Nephron progenitor cell (in vitro differentiated cells): ENCODE data around the gene PANK2.
"Not testable (repeated sequence)": the region's sequence is repeated elsewhere in the genome, so short reads cannot be mapped to it uniquely, and the experiment has no call there.

Experiments
- DNase-seq: peaks from one replicate; pipeline ENCODE4 v3.0.0; 2021
- H3K27ac Mint-ChIP-seq: 2 replicates; pipeline ENCODE4 v1.8.0; 2021; ENCODE audit warnings: mild to moderate bottlenecking, moderate library complexity, mixed read lengths
- H3K27me3 Mint-ChIP-seq: 2 replicates; pipeline ENCODE4 v1.8.0; 2021; ENCODE audit warnings: mild to moderate bottlenecking, low read depth, mixed read lengths; ENCODE audit not compliant: poor library complexity
- H3K36me3 Mint-ChIP-seq: 2 replicates; pipeline ENCODE4 v1.8.0; 2021; ENCODE audit warnings: low read depth, mixed read lengths
- H3K4me1 Mint-ChIP-seq: 2 replicates; pipeline ENCODE4 v1.8.0; 2021; ENCODE audit warnings: mixed read lengths
- H3K4me3 Mint-ChIP-seq: 2 replicates; pipeline ENCODE4 v1.8.0; 2021; ENCODE audit warnings: mild to moderate bottlenecking, moderate library complexity, mixed read lengths
- H3K9me3 Mint-ChIP-seq: 2 replicates; pipeline ENCODE4 v1.8.0; 2021; ENCODE audit warnings: mild to moderate bottlenecking, moderate library complexity, mixed read lengths
- TF ChIP-seq, protein P1 (sequence below): fragments of 200-600 bp; sonication (generic); IDR thresholded peaks from 2 replicates; pipeline ENCODE4 v1.5.0; 2021; ENCODE audit warnings: antibody characterized with exemption

PANK2 gene

DNA sequence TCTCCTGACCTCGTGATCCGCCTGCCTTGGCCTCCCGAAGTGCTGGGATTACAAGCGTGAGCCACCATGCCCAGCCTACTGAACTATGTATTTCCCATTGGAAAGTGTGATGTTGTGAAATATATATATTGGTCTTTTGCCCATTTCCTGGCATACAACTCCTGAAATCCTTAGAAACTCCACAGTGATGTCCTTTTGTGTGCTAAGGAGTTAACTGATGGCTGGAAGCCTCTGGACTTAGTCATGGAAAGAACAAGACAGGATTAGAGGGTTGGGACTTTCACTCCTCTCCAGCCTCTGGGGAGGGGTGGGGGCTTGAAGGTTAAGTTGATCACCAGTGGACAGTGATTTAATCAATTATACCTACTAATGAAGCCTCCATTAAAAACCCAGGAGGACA, 7.1 kb downstream of the PANK2 start:
- H3K9me3 Mint-ChIP-seq = no peaks in the 10 kb centered on the region
- H3K4me1 Mint-ChIP-seq = peaks cover 36% of the 10 kb centered on the region
- peaks cover 61% of the 10 kb centered on the region for H3K36me3 Mint-ChIP-seq
- H3K4me3 Mint-ChIP-seq = no peak overlapping the region
- no peak for DNase-seq
- no peaks in the 10 kb centered on the region for H3K27me3 Mint-ChIP-seq
- peak overlapping the region; percentile 42 for H3K27ac Mint-ChIP-seq
- TF ChIP-seq, protein P1, sequence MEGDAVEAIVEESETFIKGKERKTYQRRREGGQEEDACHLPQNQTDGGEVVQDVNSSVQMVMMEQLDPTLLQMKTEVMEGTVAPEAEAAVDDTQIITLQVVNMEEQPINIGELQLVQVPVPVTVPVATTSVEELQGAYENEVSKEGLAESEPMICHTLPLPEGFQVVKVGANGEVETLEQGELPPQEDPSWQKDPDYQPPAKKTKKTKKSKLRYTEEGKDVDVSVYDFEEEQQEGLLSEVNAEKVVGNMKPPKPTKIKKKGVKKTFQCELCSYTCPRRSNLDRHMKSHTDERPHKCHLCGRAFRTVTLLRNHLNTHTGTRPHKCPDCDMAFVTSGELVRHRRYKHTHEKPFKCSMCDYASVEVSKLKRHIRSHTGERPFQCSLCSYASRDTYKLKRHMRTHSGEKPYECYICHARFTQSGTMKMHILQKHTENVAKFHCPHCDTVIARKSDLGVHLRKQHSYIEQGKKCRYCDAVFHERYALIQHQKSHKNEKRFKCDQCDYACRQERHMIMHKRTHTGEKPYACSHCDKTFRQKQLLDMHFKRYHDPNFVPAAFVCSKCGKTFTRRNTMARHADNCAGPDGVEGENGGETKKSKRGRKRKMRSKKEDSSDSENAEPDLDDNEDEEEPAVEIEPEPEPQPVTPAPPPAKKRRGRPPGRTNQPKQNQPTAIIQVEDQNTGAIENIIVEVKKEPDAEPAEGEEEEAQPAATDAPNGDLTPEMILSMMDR = no peak

DNA sequence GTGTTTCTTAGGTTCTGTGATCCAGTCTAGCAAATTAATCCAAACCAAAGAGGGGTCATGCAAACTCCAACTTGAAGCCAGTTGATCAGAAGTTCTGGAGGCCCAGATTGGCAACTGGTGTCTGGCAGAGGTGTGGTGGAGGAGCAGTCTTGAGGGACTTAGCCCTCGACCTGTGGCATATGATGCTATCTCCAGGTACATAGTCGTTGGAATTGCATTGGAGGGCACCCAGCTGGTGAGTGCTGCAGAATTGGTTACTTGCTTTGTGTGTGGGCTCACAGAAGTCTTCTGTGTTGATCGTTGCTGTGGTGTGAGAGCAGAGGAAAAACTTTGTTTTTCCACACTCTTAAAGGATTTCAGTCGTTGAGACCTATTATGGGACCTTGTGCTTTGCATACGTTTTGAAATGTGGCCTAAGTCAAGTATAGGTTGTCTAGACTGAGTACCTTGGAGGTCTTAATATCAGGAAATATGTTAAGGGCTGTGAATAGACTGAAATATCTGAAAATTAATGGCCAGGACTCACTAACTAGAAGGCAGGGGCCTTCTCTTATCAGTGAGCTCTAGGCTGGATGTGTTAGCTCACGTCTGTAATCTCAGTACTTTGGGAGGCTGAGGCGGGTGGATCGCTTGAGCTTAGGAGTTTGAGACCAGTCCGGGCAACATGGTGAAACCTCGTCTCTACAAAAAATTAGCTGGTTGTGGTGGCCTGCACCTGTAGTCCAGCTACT, 7.8 kb downstream of the PANK2 start:
- no peak for DNase-seq
- TF ChIP-seq, protein P1 = no peak
- H3K27me3 Mint-ChIP-seq = no peaks in the 10 kb centered on the region
- peaks cover 29% of the 10 kb centered on the region for H3K4me1 Mint-ChIP-seq
- peak overlapping the region; percentile 50 for H3K27ac Mint-ChIP-seq
- H3K4me3 Mint-ChIP-seq = no peak overlapping the region
- no peaks in the 10 kb centered on the region for H3K9me3 Mint-ChIP-seq
- H3K36me3 Mint-ChIP-seq = peaks cover 61% of the 10 kb centered on the region

DNA sequence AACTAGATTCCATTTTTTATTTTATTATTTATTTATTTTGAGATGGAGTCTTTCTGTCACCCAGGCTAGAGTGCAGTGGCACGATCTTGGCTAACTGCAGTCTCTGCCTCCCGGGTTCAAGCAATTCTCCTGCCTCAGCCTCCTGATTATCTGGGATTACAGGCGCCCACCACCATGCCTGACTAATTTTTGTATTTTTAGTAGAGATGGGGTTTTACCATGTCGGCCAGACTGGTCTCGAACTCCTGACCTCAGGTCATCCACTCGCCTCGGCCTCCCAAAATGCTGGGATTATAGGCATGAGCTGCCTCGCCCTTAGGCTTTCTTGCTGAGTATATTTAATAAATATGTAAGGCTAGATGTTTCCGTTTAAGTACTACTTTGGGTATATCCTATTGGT, 9.0 kb downstream of the PANK2 start:
- H3K4me3 Mint-ChIP-seq, H3K27ac Mint-ChIP-seq, DNase-seq, H3K27me3 Mint-ChIP-seq, H3K9me3 Mint-ChIP-seq: not testable (repeated sequence)
- H3K4me1 Mint-ChIP-seq = peaks cover 19% of the 10 kb centered on the region
- peaks cover 60% of the 10 kb centered on the region for H3K36me3 Mint-ChIP-seq

DNA sequence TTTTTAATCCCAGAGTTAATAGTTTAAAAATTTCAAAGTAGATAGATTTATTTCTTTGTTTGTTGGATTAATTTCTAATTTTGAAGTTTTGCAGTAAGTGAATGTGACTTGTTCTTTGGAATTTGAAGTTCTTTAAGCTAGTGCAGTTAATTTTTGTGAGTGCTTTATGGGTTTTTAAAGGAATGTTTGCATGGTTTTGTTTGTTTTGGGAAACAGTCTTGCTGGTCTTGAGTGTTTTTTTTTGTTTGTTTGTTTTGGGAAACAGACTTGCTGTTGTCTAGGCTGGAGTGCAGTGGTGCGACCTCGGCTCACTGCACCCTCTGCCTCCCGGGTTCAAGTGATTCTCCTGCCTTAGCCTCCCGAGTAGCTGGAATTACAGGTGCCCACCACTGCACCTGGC, 9.5 kb downstream of the PANK2 start:
- H3K4me1 Mint-ChIP-seq = peaks cover 17% of the 10 kb centered on the region
- peaks cover 56% of the 10 kb centered on the region for H3K36me3 Mint-ChIP-seq
- no peaks in the 10 kb centered on the region for H3K27me3 Mint-ChIP-seq
- TF ChIP-seq, protein P1 = no peak
- no peak overlapping the region for H3K4me3 Mint-ChIP-seq
- no peak for DNase-seq
- H3K27ac Mint-ChIP-seq = no peak overlapping the region
- H3K9me3 Mint-ChIP-seq = no peaks in the 10 kb centered on the region

DNA sequence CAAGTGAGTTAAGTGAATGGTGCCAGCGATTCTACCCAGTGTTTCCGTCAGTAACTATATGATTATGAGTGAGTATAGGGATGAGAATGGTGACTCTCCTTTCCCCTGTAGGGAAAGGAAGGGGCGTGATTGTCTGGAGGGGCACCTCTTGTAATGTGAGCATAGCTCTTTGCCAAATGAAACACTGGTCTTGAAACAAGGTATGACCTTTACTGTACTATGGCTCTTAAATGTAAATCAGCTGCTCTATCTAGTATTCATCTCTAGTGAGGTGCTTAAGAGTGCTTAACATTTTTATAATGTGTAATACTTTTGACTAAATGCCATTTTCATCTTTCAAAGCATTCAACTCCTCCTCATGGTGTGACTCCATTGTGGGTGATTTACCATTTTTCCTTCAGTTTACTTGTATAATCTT, 11.0 kb downstream of the PANK2 start:
- DNase-seq = no peak
- H3K9me3 Mint-ChIP-seq = no peaks in the 10 kb centered on the region
- no peak overlapping the region for H3K4me3 Mint-ChIP-seq
- peaks cover 52% of the 10 kb centered on the region for H3K36me3 Mint-ChIP-seq
- H3K27me3 Mint-ChIP-seq = no peaks in the 10 kb centered on the region
- peaks cover 21% of the 10 kb centered on the region for H3K4me1 Mint-ChIP-seq
- TF ChIP-seq, protein P1 = no peak
- H3K27ac Mint-ChIP-seq = peak overlapping the region; percentile 86

DNA sequence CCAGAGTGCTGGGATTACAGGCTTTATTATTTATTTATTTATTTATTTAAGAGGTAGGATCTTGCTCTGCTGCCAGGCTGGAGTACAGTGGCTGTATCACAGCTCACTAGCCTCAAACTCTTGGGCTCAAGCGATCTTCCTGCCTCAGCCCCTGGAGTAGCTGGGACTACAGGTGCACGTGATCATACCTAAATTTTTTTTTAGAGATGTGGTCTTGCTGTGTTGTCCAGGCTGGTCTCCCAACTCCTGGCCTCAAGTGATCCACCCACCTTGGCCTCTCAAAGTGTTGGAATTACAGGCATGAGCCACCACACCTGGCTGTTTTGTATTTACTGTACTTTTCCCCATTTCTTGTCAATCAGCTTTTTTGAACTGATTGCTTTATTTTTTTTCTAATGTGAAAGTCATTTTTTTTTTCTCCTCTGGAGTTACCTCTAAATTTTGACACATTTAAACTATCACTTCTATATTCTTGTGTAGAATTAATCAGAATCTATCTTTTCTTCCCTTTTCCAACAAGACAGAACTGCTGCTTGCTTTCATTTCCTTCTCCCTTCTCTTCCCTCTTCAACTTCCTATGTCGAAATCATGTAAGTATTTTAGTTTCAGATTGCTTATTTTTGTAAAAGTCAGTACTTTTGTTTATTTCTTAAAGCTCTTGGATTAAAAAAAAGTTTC, 12.0 kb downstream of the PANK2 start:
- TF ChIP-seq, protein P1 = no peak
- no peak overlapping the region for H3K4me3 Mint-ChIP-seq
- H3K4me1 Mint-ChIP-seq = peaks cover 21% of the 10 kb centered on the region
- no peak for DNase-seq
- no peaks in the 10 kb centered on the region for H3K27me3 Mint-ChIP-seq
- H3K27ac Mint-ChIP-seq = peak overlapping the region; percentile 55
- no peaks in the 10 kb centered on the region for H3K9me3 Mint-ChIP-seq
- peaks cover 45% of the 10 kb centered on the region for H3K36me3 Mint-ChIP-seq
